ENCODE data around the gene RALGPS1.

DNA sequence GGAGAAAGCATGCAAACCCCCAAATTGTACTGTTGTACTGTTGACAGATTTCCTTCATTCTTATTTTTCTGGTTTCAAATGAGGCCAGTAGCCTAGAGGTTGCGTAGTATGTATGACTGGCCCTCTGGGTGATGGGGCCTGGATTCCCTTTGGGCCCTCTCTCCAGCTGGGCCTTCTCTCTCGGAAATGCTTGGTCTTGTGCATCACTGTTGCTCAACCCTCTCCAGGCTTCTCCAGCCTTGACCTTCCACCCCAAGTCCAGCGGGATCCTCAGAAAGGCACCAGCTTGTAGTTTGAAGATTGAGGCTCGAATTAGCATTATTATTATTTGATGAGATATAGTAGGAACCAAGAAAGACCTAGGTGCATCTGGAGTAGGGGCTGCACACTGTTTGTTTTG lies 120.8 kb downstream of the RALGPS1 start:
- TF ChIP-seq REST (IDR thresholded peaks at IDR 0.05; ENCODE audit: insufficient replicate concordance, low read depth) = no peak
- TF ChIP-seq, protein P1, sequence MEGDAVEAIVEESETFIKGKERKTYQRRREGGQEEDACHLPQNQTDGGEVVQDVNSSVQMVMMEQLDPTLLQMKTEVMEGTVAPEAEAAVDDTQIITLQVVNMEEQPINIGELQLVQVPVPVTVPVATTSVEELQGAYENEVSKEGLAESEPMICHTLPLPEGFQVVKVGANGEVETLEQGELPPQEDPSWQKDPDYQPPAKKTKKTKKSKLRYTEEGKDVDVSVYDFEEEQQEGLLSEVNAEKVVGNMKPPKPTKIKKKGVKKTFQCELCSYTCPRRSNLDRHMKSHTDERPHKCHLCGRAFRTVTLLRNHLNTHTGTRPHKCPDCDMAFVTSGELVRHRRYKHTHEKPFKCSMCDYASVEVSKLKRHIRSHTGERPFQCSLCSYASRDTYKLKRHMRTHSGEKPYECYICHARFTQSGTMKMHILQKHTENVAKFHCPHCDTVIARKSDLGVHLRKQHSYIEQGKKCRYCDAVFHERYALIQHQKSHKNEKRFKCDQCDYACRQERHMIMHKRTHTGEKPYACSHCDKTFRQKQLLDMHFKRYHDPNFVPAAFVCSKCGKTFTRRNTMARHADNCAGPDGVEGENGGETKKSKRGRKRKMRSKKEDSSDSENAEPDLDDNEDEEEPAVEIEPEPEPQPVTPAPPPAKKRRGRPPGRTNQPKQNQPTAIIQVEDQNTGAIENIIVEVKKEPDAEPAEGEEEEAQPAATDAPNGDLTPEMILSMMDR (IDR thresholded peaks at IDR 0.05; ENCODE audit: insufficient read depth, low read length) = no peak
- TF ChIP-seq SPI1 (IDR thresholded peaks at IDR 0.05; ENCODE audit: borderline replicate concordance, low read depth) = no peak
- no peak for TF ChIP-seq POLR2AphosphoS5 (IDR thresholded peaks at IDR 0.05; ENCODE audit: low read depth)
- TF ChIP-seq GABPA (IDR thresholded peaks at IDR 0.05; ENCODE audit: low read depth) = no peak
